Activated naive CD8-positive, alpha-beta T cell treated with anti-CD3 and anti-CD28 coated beads, Interleukin-2, amount 50 U/mL, for 24 hours (primary cell): ENCODE results near the gene SFTA2.

ENCODE experiments used
- ATAC-seq: fragments of 150-1000 bp; cut with Tn5 transposase; one replicate; pipeline ENCODE4 v1.10.0; 2021
- DNase-seq: peaks from one replicate; pipeline ENCODE4 v3.0.0; 2021
- H3K27ac Mint-ChIP-seq: one replicate; pipeline ENCODE4 v1.8.0; 2021; ENCODE audit warnings: mild to moderate bottlenecking, mixed read lengths
- H3K27me3 Mint-ChIP-seq: one replicate; pipeline ENCODE4 v1.8.0; 2021; ENCODE audit warnings: mixed read lengths
- H3K36me3 Mint-ChIP-seq: one replicate; pipeline ENCODE4 v1.8.0; 2021; ENCODE audit warnings: low read depth, mixed read lengths
- H3K4me1 Mint-ChIP-seq: one replicate; pipeline ENCODE4 v1.8.0; 2021; ENCODE audit warnings: mixed read lengths
- H3K4me3 Mint-ChIP-seq: one replicate; pipeline ENCODE4 v1.8.0; 2021; ENCODE audit warnings: mild to moderate bottlenecking, moderate library complexity, mixed read lengths
- H3K9me3 Mint-ChIP-seq: one replicate; pipeline ENCODE4 v1.8.0; 2021; ENCODE audit warnings: mixed read lengths

The SFTA2 gene

GRCh38 chr6:30894935-30895334 lies 37.0 kb downstream of the SFTA2 start:
- H3K36me3 Mint-ChIP-seq, result peaks cover 3% of the 10 kb centered on the region

GRCh38 chr6:30894381-30894780 lies 37.6 kb downstream of the SFTA2 start:
- ATAC-seq, result no peak
- H3K36me3 Mint-ChIP-seq, result peaks cover 3% of the 10 kb centered on the region
- H3K27ac Mint-ChIP-seq, result no peak overlapping the region
- H3K4me1 Mint-ChIP-seq, result no peaks in the 10 kb centered on the region
- no peaks in the 10 kb centered on the region for H3K9me3 Mint-ChIP-seq
- DNase-seq, result no peak
- H3K4me3 Mint-ChIP-seq, result no peak overlapping the region
- H3K27me3 Mint-ChIP-seq, result no peaks in the 10 kb centered on the region

More at GRCh38 chr6:30894935-30895334, 37.0 kb downstream of the SFTA2 start:
- Mint-ChIP-seq H3K27ac (no peak overlapping the region), H3K9me3 (no peaks in the 10 kb centered on the region), H3K4me3 (no peak overlapping the region), H3K27me3 (no peaks in the 10 kb centered on the region), H3K4me1 (no peaks in the 10 kb centered on the region)
- DNase-seq, result no peak
- ATAC-seq, result no peak

GRCh38 chr6:30893666-30894065 lies 38.3 kb downstream of the SFTA2 start:
- ATAC-seq, result no peak
- H3K27me3 Mint-ChIP-seq, result no peaks in the 10 kb centered on the region
- H3K36me3 Mint-ChIP-seq, result peaks cover 3% of the 10 kb centered on the region
- no peak overlapping the region for H3K27ac Mint-ChIP-seq
- no peak overlapping the region for H3K4me3 Mint-ChIP-seq
- H3K4me1 Mint-ChIP-seq, result no peaks in the 10 kb centered on the region
- H3K9me3 Mint-ChIP-seq, result no peaks in the 10 kb centered on the region
- DNase-seq, result no peak

GRCh38 chr6:30893001-30893591 lies 38.9 kb downstream of the SFTA2 start:
- no peaks in the 10 kb centered on the region for H3K27me3 Mint-ChIP-seq
- no peaks in the 10 kb centered on the region for H3K4me1 Mint-ChIP-seq
- no peak for ATAC-seq
- DNase-seq, result no peak
- H3K36me3 Mint-ChIP-seq, result peaks cover 3% of the 10 kb centered on the region
- H3K9me3 Mint-ChIP-seq, result no peaks in the 10 kb centered on the region
- no peak overlapping the region for H3K27ac Mint-ChIP-seq
- H3K4me3 Mint-ChIP-seq, result no peak overlapping the region

- H3K4me3 Mint-ChIP-seq, result no peak overlapping the region
- H3K9me3 Mint-ChIP-seq, result no peaks in the 10 kb centered on the region
- peaks cover 3% of the 10 kb centered on the region for H3K36me3 Mint-ChIP-seq
- DNase-seq, result no peak
- no peaks in the 10 kb centered on the region for H3K4me1 Mint-ChIP-seq
- no peaks in the 10 kb centered on the region for H3K27me3 Mint-ChIP-seq
- no peak overlapping the region for H3K27ac Mint-ChIP-seq
- ATAC-seq, result no peak
Observed at GRCh38 chr6:30891816-30892538, 40.0 kb downstream of the SFTA2 start.

- H3K27ac Mint-ChIP-seq, result no peak overlapping the region
- peaks cover 4% of the 10 kb centered on the region for H3K4me1 Mint-ChIP-seq
Observed at GRCh38 chr6:30891450-30891723, 40.6 kb downstream of the SFTA2 start.

GRCh38 chr6:30890646-30891449 lies 41.1 kb downstream of the SFTA2 start:
- Mint-ChIP-seq H3K36me3 (peaks cover 3% of the 10 kb centered on the region), H3K4me1 (peaks cover 9% of the 10 kb centered on the region), H3K4me3 (no peak overlapping the region), H3K9me3 (no peaks in the 10 kb centered on the region), H3K27me3 (no peaks in the 10 kb centered on the region), H3K27ac (no peak overlapping the region)
- DNase-seq (no peak), ATAC-seq (no peak)

More at GRCh38 chr6:30891450-30891723, 40.6 kb downstream of the SFTA2 start:
- peaks cover 3% of the 10 kb centered on the region for H3K36me3 Mint-ChIP-seq
- no peak overlapping the region for H3K4me3 Mint-ChIP-seq
- no peak for ATAC-seq
- no peaks in the 10 kb centered on the region for H3K27me3 Mint-ChIP-seq
- no peak for DNase-seq
- H3K9me3 Mint-ChIP-seq, result no peaks in the 10 kb centered on the region

- ATAC-seq (no peak), DNase-seq (no peak)
- peaks cover 3% of the 10 kb centered on the region for H3K36me3 Mint-ChIP-seq
- peaks cover 17% of the 10 kb centered on the region for H3K4me1 Mint-ChIP-seq
- no peaks in the 10 kb centered on the region for H3K27me3 Mint-ChIP-seq
- no peak overlapping the region for H3K4me3 Mint-ChIP-seq
- no peak overlapping the region for H3K27ac Mint-ChIP-seq
- H3K9me3 Mint-ChIP-seq, result no peaks in the 10 kb centered on the region
Observed at GRCh38 chr6:30889921-30890645, 41.9 kb downstream of the SFTA2 start.

GRCh38 chr6:30889496-30889885 lies 42.5 kb downstream of the SFTA2 start:
- ATAC-seq (no peak), DNase-seq (no peak)
- no peak overlapping the region for H3K4me3 Mint-ChIP-seq
- no peaks in the 10 kb centered on the region for H3K27me3 Mint-ChIP-seq
- H3K4me1 Mint-ChIP-seq, result peaks cover 21% of the 10 kb centered on the region
- H3K36me3 Mint-ChIP-seq, result peaks cover 3% of the 10 kb centered on the region
- H3K27ac Mint-ChIP-seq, result no peak overlapping the region
- no peaks in the 10 kb centered on the region for H3K9me3 Mint-ChIP-seq

- DNase-seq (no peak), ATAC-seq (no peak)
- Mint-ChIP-seq H3K4me3 (no peak overlapping the region), H3K9me3 (no peaks in the 10 kb centered on the region), H3K4me1 (peaks cover 21% of the 10 kb centered on the region), H3K27ac (no peak overlapping the region), H3K36me3 (peaks cover 3% of the 10 kb centered on the region), H3K27me3 (no peaks in the 10 kb centered on the region)
Observed at GRCh38 chr6:30888816-30889495, 43.0 kb downstream of the SFTA2 start.

GRCh38 chr6:30887901-30888815 lies 43.8 kb downstream of the SFTA2 start:
- Mint-ChIP-seq H3K9me3 (no peaks in the 10 kb centered on the region), H3K4me3 (no peak overlapping the region), H3K4me1 (peaks cover 28% of the 10 kb centered on the region), H3K27me3 (no peaks in the 10 kb centered on the region), H3K27ac (no peak overlapping the region), H3K36me3 (peaks cover 3% of the 10 kb centered on the region)
- DNase-seq (no peak), ATAC-seq (no peak)

- no peak overlapping the region for H3K27ac Mint-ChIP-seq
Observed at GRCh38 chr6:30886897-30887255, 45.1 kb downstream of the SFTA2 start.

GRCh38 chr6:30885999-30886896 lies 45.7 kb downstream of the SFTA2 start:
- peak; percentile 13 for DNase-seq
- peaks cover 37% of the 10 kb centered on the region for H3K4me1 Mint-ChIP-seq
- H3K27me3 Mint-ChIP-seq, result no peaks in the 10 kb centered on the region
- peak overlapping the region; percentile 19 for H3K27ac Mint-ChIP-seq
- H3K36me3 Mint-ChIP-seq, result peaks cover 3% of the 10 kb centered on the region
- H3K9me3 Mint-ChIP-seq, result no peaks in the 10 kb centered on the region
- peak overlapping the region; percentile 81 for H3K4me3 Mint-ChIP-seq
- ATAC-seq, result peak; percentile 43

More at GRCh38 chr6:30886897-30887255, 45.1 kb downstream of the SFTA2 start:
- Mint-ChIP-seq H3K4me1 (peaks cover 34% of the 10 kb centered on the region), H3K27me3 (no peaks in the 10 kb centered on the region), H3K4me3 (no peak overlapping the region), H3K36me3 (peaks cover 3% of the 10 kb centered on the region), H3K9me3 (no peaks in the 10 kb centered on the region)
- DNase-seq, result no peak
- ATAC-seq, result no peak
